Ureter (tissue), 1 donor: ENCODE data around the gene MTG1. TPM values are rescaled to one million over a fixed set of nuclear protein-coding genes. Genes with fewer than 3 reads are reported as not detected.

Source experiments
- DNase-seq: peaks from one replicate; pipeline ENCODE4 v3.0.0-alpha.2; 2020; ENCODE audit warnings: low spot score
- total RNA-seq: library from RNA; stranded (reverse); gene quantifications from one replicate; pipeline ENCODE4 v1.2.4, GENCODE V29; 2023
- donor health status: DM: yes; HTN: yes; CAD: no.

The MTG1 gene, protein sequence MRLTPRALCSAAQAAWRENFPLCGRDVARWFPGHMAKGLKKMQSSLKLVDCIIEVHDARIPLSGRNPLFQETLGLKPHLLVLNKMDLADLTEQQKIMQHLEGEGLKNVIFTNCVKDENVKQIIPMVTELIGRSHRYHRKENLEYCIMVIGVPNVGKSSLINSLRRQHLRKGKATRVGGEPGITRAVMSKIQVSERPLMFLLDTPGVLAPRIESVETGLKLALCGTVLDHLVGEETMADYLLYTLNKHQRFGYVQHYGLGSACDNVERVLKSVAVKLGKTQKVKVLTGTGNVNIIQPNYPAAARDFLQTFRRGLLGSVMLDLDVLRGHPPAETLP
- 66.2 TPM for total RNA-seq

DNA sequence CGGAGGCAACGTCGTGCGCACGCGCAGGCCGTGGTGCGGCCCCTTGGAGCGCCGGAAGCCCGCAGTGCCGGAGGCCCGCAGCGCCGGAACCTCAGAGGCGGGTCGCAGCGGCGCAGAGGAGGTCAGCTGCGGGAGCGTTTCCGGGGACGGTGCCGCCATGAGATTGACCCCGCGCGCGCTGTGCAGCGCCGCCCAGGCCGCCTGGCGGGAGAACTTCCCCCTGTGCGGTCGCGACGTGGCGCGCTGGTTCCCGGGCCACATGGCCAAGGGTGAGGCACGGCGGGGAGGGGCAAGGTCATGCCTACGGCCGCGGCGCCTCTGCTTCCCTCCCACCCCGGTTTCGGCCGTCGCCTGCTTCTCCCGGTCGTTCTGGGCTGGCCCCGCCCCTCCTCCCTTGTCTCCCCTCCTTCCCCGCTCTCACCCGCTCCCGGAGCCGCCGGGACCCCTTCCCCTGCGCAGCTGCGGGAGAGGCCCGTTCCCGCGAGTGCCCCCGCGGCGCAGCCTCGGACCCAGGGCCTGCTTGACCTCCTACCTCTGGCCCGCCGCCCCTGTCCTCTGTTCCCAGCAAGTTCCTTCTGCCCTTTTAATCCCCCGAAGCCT lies at the start of gene MTG1:
Gene MTG1, plus strand, starts transcription at position 94 of the 600 bp plus-strand sequence. Its CDS starts 64 bp downstream, at position 158.
- peak; percentile 94 for DNase-seq

DNA sequence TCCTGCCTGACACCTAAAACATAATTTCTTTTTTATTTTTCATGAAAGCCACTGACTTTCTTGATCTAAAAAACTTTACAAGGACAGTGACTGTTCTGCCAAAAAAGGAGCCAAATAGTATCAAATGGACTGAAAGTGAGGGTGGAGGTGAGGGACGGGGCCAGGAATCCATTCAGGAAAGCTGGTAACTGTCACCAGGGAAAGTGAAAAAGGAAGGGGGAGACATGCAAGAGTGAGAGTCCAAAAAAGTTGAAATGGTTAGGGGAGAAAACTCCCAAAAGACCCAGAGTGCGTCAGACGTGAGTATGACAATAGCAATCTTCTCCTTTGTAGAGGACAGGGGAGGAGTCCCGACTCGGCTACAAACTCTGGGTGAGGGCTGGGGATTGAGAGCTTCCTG lies 49.7 kb upstream of the MTG1 start:
- no peak for DNase-seq

DNA sequence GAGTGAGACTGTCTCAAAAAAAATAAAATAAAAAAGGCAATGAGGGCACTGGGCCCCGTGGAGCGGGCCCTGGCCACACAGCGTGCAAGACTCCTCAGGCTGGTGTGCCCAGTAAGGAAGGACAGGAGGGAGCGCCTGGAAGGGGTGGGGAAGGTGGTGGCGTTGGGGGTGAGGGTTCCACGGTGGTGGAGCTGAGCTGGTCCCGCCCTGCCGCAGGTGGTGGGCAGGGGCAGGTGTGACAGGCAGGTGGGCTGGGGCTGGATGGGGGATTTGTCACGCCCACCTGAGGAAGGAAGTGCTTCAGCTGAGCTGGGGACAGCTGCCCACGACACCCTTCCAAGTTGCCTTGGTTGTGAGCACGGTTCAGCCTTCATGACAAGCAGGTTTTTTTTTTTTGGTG lies 47.5 kb upstream of the MTG1 start:
- no peak for DNase-seq

DNA sequence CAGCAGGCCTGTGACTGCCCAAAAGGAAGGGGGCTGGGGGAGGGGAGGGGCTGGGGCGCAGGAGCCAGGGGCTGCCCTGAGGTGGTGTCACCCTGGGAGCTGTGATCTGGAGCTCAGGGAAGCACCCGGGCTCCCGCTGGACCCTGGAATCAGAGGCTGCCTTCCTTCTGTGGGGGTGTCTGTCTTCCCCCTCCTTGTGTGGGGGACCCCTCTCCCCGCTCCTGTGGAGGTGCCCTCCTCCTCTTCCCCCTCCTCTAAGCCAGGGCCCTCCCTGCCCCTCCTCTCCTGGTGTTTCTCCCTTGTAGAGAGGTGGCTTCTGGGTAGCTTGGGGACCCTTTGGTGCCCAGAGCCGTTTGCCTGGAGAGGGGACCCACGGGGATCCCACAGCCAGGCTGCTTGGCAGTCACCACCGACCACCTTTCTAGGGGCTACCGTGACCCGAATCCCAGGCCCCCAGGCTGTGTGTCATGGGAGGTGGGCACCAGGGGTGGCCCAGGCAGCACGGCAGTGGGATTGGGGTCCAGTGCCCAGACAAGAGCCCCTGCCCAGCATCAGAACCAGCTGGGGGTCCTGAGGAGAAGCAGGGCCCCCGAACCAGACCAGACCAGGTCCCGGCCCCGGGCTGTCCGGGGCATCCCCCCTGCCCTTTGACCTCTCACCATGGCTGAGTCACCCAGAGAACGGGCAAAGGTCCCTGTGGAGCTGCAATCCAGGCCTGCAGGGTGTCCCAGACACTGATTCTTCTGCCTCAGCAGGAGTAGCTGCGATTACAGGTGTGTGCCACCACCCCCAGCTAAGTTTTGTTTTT lies 46.0 kb upstream of the MTG1 start:
- no peak for DNase-seq

DNA sequence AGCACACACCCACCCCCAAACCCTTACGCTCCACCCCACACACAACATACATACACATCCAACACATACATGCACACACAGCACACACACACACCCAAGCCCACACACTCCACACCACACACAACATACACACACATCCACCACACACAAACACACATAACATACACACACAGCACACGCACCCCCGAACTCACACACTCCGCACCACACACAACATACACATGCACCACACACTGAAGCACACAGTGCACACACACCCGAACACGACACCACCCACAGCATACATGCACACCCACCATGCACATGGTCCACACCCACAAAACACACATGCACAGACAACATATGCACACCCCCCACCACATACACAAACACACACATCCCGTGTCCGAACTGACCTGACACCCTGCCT lies 44.8 kb upstream of the MTG1 start:
- no peak for DNase-seq

DNA sequence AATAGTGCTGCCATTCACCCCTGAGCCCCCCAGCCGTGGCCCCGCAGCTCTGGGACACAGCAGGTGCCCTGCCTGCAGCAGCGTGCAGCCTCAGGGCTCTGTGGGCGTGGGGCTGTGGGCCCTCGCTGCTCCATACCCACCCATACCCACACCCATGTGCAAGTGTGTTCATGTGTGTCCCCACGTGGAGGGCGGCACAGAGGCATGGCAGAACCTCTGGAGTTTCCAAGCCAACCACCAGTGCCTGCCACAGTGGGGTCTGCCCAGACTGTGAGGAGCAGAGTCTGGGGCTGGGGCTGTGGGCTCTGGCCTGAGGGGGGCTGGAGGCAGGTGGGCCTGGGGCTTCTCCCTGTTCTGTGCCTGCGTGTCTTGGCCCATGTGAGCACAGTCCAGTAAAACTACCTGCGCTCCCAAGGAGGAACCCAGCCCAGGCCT lies 44.4 kb upstream of the MTG1 start:
- DNase-seq: no peak

DNA sequence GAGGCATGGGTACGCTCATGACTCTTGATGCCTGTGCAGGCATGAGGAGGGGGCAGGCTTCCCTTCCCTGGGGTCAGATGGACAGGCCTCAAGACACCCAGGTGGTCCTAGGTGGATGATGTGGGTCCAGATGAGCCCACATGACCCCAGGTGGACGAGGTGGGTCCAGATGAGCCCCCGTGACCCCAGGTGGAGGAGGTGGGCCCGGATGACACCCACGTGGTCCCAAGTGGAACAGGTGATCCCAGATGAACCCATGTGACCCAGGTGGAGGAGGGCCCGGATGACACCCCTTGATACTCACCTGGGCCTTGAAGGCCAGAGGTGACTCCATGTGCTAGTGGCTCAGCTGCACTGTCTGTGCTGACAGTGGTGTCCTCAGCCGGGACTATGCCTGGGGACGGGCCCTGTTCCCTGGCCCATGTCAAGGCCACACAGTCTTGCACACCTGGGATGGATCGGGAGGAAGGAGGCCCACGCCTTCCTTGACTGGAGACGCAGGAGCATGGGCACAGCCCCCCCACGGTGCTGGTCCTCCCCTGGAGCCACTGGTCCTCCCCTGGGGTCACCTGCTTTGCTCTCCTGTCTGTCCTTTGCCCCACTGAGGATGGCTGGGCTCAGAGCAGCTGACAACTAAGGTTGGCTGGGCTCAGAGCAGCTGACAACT lies 43.5 kb upstream of the MTG1 start:
- no peak for DNase-seq

DNA sequence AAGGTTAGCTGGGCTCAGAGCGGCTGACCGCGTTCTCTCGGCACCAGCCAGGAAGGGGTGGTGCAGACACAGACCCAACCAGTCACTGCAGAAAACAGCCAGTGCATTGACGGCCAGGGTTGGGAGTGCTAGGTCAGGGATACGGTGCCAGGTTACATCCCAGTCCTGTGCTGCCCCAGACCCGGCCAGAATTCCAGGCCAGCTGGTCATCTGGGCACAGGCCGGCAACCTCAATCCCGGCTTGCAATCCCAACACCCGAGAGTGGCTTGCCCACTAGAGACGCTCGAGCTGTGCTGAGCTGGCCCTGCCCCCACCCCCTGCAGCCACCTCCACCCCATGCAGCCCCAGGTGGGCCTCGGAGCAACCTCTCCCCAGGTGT lies 43.0 kb upstream of the MTG1 start:
- DNase-seq: no peak

DNA sequence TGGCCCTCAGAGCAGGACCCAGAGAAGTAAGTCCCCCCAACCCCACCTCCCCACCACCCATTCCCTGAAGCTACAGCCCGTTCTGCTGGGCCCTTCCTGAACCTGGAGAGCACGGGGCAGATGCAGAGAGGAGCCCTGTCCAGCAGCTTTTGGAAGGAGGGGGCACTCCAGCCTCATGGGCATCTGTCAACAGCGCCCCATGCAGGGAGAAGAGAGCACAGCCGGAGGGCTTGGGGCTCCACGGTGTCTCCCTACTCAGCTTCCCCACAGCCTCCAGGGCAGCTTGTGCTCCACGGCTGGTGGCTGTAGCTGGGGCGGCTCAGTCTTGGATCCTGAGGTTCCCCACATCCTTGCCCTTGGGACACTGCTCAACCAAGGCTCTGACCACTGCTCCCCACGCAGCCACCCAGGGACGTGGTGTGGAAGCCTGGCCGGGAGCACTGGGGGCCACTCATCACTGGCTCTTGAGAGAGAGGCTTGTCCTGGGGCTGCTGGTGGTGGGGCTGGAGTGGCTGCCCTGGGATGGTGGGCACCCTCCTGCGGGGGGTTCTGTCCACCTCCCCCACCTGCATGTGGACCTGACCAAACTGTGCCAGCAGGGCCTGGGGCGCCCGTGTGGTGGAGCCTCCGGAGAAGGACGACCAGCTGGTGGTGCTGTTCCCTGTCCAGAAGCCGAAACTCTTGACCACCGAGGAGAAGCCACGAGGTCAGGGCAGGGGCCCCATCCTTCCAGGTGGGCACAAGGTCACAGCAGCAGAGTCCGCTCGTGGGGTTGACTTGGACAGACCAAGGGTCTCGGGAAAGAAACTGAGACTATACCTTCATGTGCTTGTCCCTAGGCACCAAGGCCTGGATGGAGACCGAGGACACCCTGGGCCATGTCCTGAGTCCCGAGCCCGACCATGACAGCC lies 42.3 kb upstream of the MTG1 start:
- DNase-seq: no peak

DNA sequence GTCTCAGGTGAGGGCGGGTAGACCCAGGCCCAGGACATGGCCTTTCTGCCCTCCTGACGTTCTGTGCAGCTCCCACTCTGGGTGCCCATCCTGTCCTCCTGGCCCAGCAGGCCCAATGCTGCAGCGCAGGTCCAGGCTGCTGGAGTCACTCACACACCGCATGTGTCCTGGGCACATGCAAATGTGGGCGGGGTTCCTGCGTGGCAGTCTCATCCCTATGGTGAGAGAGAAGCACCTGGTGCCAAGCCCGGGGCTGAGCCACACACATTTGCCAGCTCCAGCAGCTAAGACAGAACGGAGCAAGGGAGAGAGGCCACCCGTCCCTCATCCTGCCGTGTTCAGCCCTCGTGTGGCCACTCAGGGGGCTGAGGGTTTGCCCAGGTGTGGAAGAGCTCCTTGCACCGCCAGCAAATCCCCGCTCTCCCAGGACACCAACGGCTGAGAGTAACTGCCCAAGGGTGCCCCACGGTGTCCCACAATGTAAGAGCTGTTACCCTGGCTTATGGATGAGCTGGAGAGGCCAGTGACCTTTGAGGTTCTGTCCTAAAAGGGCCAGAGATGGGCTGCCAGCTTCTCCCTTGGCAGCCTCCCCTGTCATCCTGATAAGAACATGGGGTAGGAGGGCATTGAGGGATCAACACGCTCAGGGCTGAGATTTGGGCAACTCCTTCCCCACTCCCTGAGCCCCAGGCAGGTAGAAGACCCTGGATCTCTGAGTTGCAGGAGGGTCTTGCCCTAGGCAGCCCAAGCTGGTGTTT lies 40.6 kb upstream of the MTG1 start:
- DNase-seq: no peak

DNA sequence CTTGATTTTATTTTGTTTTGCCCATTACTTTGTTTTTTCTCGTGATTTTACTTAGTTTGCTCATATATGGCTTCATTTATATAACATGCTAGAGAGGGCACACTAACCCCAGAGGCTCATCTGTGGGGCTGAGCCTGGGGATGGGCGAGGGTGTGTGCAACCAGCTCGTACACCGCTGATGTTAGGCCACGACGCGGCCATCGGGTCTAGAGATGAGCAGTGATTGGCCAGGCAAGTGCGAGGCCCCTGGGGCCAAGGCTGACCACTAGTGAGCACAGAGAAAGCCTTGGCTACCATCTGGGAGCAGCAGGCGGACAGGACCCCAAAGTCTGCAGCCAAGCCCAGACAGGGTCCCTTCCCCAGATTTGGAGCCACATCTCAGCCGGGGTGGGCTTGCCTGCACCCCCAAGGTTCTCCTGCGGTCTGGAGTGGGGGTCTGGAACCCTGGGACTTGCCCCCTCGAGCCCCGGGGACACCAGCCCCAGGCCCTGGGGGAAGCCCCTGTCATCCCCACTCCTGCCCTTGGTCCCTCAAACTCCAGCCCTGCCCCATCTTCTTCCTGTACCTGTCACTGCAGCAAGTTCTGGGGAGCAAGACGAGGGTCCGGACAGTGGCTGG lies 39.9 kb upstream of the MTG1 start:
- no peak for DNase-seq

DNA sequence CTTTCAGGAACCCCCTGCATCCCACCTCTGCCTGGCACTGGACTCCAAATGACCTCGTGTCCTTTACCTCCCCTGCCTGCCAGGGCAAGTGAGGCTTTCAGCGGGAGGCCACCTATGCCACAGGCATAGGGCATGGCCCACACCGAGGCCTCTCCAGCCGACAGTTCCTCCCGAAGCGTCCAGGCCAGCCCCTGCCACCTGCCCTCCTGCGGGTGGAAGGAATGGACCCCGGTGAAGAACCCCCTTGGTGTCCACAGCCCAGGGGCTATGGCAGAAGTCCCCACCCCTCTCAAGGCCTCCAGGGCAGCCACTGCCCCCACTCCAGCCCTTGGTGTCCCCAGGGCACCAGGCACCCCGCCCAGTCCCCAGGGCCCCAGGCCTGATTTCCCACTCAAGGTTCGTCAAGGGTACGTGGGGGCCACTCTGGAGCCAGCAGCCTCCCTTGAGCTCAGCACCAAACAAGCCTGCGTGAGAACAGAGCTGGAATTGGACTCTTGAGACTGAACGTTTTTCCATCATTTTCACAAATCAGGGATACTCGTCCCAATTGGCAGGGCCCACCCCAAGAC lies 39.2 kb upstream of the MTG1 start:
- DNase-seq: no peak

DNA sequence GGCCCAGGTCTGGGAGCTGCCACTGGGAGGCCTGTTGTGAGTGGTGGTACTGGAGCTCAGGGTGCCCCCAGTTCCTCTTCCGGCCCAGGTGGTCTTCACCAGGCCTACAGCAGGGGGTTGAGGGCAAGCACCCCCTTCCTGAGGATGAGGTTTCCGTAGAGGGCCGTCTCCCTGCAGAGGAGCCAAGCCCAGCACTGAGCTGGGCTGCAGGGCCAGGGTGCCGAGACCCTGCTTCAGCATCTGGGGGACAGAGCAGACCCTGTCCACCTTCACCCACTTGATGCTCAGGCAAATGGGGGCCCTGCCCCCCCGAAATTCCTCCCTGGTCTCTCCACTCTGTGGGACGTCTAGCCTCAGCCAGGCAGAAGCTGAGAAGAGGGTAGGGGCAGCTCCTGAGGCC lies 38.7 kb upstream of the MTG1 start:
- DNase-seq: no peak

DNA sequence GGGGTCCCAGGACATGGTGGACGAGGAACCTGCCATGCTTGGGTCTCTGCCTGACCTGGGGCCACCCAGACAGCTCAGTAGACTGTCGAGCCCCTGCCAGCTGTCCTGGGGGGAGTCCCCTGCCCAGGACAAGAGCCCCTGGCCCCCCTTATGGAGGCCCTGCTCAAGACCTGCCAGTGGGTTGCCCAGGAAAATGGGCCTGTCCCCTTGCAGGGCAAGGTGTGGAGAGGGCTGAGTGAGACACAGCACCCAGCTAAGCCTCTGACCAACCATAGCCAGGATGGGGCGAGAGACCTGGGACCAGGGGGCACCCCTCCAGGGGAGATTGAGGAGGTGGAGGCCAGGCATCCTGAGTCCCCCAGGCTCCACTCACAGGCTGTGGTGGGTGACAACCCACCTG lies 38.0 kb upstream of the MTG1 start:
- DNase-seq: no peak

DNA sequence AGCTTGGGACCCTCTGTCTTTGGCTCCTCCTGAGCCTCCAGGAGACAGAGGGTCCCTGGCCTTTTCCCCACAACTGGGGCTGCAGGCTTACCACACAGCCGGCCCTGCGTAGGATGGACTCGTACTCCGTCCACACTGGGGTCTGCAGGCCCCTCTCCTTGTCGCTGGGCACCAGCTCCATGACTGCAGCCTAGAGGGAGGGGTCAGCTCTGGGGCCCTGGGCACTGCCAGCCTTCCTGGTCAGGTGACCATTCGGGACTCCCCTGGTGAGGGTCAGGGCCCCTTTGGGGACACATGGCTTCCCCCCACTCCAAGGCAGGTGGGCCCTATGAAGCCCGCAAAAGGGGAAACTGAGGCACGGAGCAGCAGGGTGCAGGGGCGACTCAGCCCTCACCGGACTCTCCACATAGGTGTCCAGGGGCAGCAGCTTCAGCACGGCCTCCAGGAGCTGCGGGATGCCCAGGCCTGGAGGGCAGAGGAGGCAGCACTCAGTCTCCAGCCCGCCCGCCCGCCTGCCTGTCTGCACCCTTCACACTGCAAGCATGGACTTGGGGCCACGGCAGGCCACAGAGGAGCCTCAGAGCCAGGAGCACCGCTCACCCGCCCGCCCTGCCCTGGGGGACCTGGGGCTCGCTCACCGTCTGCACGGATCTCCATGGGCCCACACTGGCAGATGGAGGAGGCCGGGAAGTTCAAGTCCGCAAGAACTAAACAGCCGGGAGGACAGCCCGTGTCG lies 37.2 kb upstream of the MTG1 start:
- no peak for DNase-seq

DNA sequence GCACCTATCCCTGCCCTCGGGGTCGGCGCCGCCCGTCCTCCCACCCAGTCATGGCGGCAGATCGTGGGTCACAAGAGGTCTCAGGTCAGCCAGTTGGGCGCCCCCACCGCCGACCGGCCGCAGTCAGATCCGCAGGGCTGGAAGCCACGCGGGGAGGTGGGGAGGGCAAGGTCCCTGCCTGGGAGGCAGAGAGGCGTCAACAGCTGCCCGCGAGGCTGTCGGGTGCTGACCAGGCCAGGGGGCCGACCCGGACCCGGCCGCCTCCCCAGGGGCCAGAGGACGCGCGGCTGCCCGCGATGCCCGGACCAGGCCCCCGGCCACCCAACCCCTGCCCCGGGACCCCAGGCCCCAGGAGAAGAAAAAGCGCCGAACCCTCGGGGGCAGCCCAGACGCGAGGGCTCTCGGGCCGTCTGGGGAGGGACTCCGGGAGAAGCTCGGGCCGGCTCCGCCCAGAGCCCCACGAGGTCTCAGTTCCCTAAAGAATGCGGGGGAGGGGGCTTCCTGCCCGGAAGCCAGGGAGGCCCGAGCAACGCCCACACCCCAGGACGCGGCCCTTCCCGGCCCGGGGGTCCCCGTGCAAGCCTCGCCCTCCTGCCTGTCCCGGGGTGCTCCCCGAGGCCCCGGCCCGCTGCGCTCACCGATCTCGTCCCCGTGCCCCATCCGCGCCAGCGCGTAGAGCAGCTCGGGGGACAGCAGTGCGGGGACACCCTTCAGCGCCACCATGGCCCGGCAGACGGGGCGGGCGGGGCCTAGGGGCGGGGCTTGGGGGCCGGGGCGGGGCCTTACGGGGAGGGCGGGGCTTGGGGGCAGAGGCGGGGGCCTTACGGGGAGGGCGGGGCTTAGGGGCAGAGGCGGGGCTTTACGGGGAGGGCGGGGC lies 36.4 kb upstream of the MTG1 start, which contains the start of gene FUOM:
Gene FUOM, minus strand, starts transcription at position 735 of the 877 bp plus-strand sequence. Its CDS starts 12 bp downstream, at position 723.
- DNase-seq: no peak

DNA sequence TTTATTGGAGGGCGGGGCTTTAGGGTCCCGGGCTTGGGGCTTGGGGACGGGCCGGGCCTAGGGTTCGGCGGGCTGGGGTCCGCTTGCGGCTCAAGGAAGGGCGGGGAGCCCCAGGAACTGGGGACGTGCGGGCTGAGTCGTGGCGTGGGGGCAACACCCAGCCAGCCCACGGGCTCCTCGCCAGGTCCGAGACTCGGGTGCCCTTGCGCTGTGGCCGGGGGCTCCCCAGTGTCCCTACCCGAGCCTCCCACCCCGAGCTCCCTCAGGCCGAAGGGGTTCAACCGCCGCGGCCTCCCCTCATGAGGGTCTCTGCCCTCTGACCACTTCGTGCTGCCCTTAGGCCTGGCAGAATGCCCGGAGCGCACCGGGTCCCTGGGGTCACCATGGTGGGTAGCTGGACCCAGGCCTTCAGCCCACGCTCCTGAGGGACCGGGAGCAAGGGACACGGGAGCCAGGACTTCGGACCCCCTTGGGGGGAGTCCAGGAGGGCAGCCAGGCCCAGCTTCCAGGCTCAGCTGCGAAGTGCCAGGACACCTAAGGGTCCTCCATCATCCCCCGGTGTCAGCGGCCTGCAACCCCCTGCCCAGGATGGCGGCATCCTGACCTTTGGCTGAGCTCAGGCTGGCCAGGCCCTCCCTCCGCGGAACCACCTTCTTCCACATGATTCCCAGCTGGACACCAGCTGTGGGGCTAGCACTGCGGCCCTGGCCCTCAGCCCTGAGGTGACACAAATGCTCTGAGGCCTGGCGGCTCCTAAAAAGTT lies 35.6 kb upstream of the MTG1 start:
- DNase-seq: no peak
